H9 (cell line): ENCODE measurements around the gene SOX15. TPM values are rescaled to one million over a fixed set of nuclear protein-coding genes. Genes with fewer than 3 reads are reported as not detected.

Experiments used
- DNase-seq: peaks from one replicate; pipeline ENCODE4 v3.0.0-alpha.2; 2017
- H2AFZ ChIP-seq: one replicate; pipeline ENCODE4 v1.6.1; 2013; ENCODE audit warnings: mild to moderate bottlenecking, low read length, control low read depth, moderate library complexity
- H2AK5ac ChIP-seq: 2 replicates; pipeline ENCODE4 v1.6.1; 2013; ENCODE audit warnings: low read length, control low read depth, mixed read lengths; ENCODE audit not compliant: insufficient read length
- H2BK120ac ChIP-seq: one replicate; pipeline ENCODE4 v1.6.1; 2013; ENCODE audit warnings: low read depth, mild to moderate bottlenecking, low read length, control low read depth, inconsistent platforms; ENCODE audit not compliant: poor library complexity, severe bottlenecking
- H2BK12ac ChIP-seq: 2 replicates; pipeline ENCODE4 v1.6.1; 2013; ENCODE audit warnings: low read length, control low read depth, mixed read lengths, low read depth; ENCODE audit not compliant: insufficient read length
- H2BK15ac ChIP-seq: 2 replicates; pipeline ENCODE4 v1.6.1; 2013; ENCODE audit warnings: low read depth, low read length, control low read depth
- H2BK20ac ChIP-seq: one replicate; pipeline ENCODE4 v1.6.1; 2013; ENCODE audit warnings: low read depth, mild to moderate bottlenecking, low read length, control low read depth, inconsistent platforms; ENCODE audit not compliant: poor library complexity, severe bottlenecking
- H2BK5ac ChIP-seq: 2 replicates; pipeline ENCODE4 v1.6.1; 2013; ENCODE audit warnings: low read length, control low read depth, mixed read lengths; ENCODE audit not compliant: insufficient read length
- H3K14ac ChIP-seq: 2 replicates; pipeline ENCODE4 v1.6.1; 2013; ENCODE audit warnings: low read length, control low read depth; ENCODE audit not compliant: insufficient read depth
- H3K18ac ChIP-seq: 2 replicates; pipeline ENCODE4 v1.6.1; 2013; ENCODE audit warnings: low read depth, mild to moderate bottlenecking, mixed read lengths, low read length, control low read depth; ENCODE audit not compliant: insufficient read length
- H3K23ac ChIP-seq: 2 replicates; pipeline ENCODE4 v1.6.1; 2013; ENCODE audit warnings: low read length, control low read depth, mixed read lengths, low read depth; ENCODE audit not compliant: insufficient read length
- H3K23me2 ChIP-seq: 2 replicates; pipeline ENCODE4 v1.6.1; 2013; ENCODE audit warnings: low read depth, mild to moderate bottlenecking, mixed read lengths, low read length, control low read depth; ENCODE audit not compliant: insufficient read length, poor library complexity, severe bottlenecking
- H3K27ac ChIP-seq: 2 replicates; pipeline ENCODE4 v1.5.1; 2013; ENCODE audit warnings: low read length, control low read depth, mixed read lengths, low read depth; ENCODE audit not compliant: insufficient read length
- H3K27me3 ChIP-seq: 2 replicates; pipeline ENCODE4 v1.6.1; 2013; ENCODE audit warnings: low read length, control low read depth, inconsistent platforms; ENCODE audit not compliant: insufficient read depth
- H3K4ac ChIP-seq: 2 replicates; pipeline ENCODE4 v1.6.1; 2013; ENCODE audit warnings: low read depth, mild to moderate bottlenecking, control low read depth, inconsistent platforms, low read length, moderate library complexity
- H3K4me1 ChIP-seq: 2 replicates; pipeline ENCODE4 v1.6.1; 2013; ENCODE audit warnings: low read length, control low read depth, inconsistent platforms; ENCODE audit not compliant: insufficient read depth
- H3K4me2 ChIP-seq: 2 replicates; pipeline ENCODE4 v1.6.1; 2013; ENCODE audit warnings: low read length, control low read depth, mixed read lengths; ENCODE audit not compliant: insufficient read length, insufficient read depth
- H3K56ac ChIP-seq: 2 replicates; pipeline ENCODE4 v1.6.1; 2013; ENCODE audit warnings: low read depth, mild to moderate bottlenecking, mixed read lengths, low read length, control low read depth; ENCODE audit not compliant: insufficient read length
- H3K79me1 ChIP-seq: 2 replicates; pipeline ENCODE4 v1.6.1; 2013; ENCODE audit warnings: low read depth, mild to moderate bottlenecking, moderate library complexity, low read length, control low read depth, inconsistent platforms; ENCODE audit not compliant: insufficient read depth, poor library complexity, severe bottlenecking
- H3K79me2 ChIP-seq: 2 replicates; pipeline ENCODE4 v1.6.1; 2013; ENCODE audit warnings: low read length, control low read depth, inconsistent platforms; ENCODE audit not compliant: insufficient read depth
- H3K9ac ChIP-seq: 2 replicates; pipeline ENCODE4 v1.6.1; 2013; ENCODE audit warnings: low read length, control low read depth, mixed read lengths; ENCODE audit not compliant: insufficient read length; ENCODE audit errors: extremely low read depth
- H3K9me3 ChIP-seq: one replicate; pipeline ENCODE4 v1.6.1; 2013; ENCODE audit warnings: low read depth, low read length, inconsistent platforms; ENCODE audit not compliant: control insufficient read depth
- H3T11ph ChIP-seq: one replicate; pipeline ENCODE4 v1.6.1; 2013; ENCODE audit warnings: mild to moderate bottlenecking, low read length, control low read depth, inconsistent platforms
- H4K20me1 ChIP-seq: one replicate; pipeline ENCODE4 v1.6.1; 2013; ENCODE audit not compliant: control insufficient read depth, insufficient read length, insufficient read depth
- H4K5ac ChIP-seq: 2 replicates; pipeline ENCODE4 v1.6.1; 2013; ENCODE audit warnings: low read depth, mild to moderate bottlenecking, mixed read lengths, low read length, control low read depth; ENCODE audit not compliant: insufficient read length
- H4K8ac ChIP-seq: replicated peaks from 2 replicates; pipeline ENCODE4 v1.6.1; 2013; ENCODE audit warnings: low read length, control low read depth, mixed read lengths, low read depth; ENCODE audit not compliant: insufficient read length
- H4K91ac ChIP-seq: 2 replicates; pipeline ENCODE4 v1.6.1; 2013; ENCODE audit warnings: low read depth, mild to moderate bottlenecking, moderate library complexity, mixed read lengths, low read length, control low read depth; ENCODE audit not compliant: insufficient read length
- H3K27ac Mint-ChIP-seq, 3 experiments: 2 replicates in 2 of 3; 3 replicates in 1 of 3; pipeline ENCODE4 v1.8.0; 2020 to 2021; ENCODE audit warnings: mixed read lengths in 3 of 3, mild to moderate bottlenecking in 1 of 3, moderate library complexity in 1 of 3
- H3K27me3 Mint-ChIP-seq: 2 replicates; pipeline ENCODE4 v1.8.0; 2021; ENCODE audit warnings: low read depth, mild to moderate bottlenecking, moderate library complexity, mixed read lengths
- H3K36me3 Mint-ChIP-seq, 3 experiments: 2 replicates in 2 of 3; 3 replicates in 1 of 3; pipeline ENCODE4 v1.8.0; 2020 to 2021; ENCODE audit warnings: low read depth in 3 of 3, mixed read lengths in 3 of 3; ENCODE audit not compliant: insufficient read depth in 1 of 3
- H3K4me1 Mint-ChIP-seq, 2 experiments: 2 replicates each; pipeline ENCODE4 v1.8.0; 2020; ENCODE audit warnings: mixed read lengths in 2 of 2
- H3K4me3 Mint-ChIP-seq, 2 experiments: 2 replicates in 1 of 2; 3 replicates in 1 of 2; pipeline ENCODE4 v1.8.0; 2020 to 2021; ENCODE audit warnings: mild to moderate bottlenecking in 2 of 2, mixed read lengths in 2 of 2, moderate library complexity in 1 of 2
- H3K9me3 Mint-ChIP-seq, 2 experiments: 2 replicates in 1 of 2; 3 replicates in 1 of 2; pipeline ENCODE4 v1.8.0; 2020; ENCODE audit warnings: mild to moderate bottlenecking in 2 of 2, mixed read lengths in 2 of 2, moderate library complexity in 1 of 2
- CTCF ChIP-seq: fragments of 200-600 bp; sonication (generic); conservative IDR thresholded peaks from 3 replicates; pipeline ENCODE4 v1.8.0; 2021; ENCODE audit warnings: antibody characterized with exemption, mild to moderate bottlenecking
- WGBS: extraction: QIAGEN DNeasy Blood & Tissue Kit; methylation state at CpG from one replicate; pipeline ENCODE4 v1.1.7; 2013; ENCODE audit warnings: missing lambda C conversion rate, low lambda C conversion rate, mixed read lengths; ENCODE audit not compliant: insufficient read length; ENCODE audit errors: extremely low coverage; 5-methylcytosine and 5-hydroxymethylcytosine counted together
- total RNA-seq: library from RNA; stranded (reverse); gene quantifications from 2 replicates; pipeline ENCODE4 v1.2.1, GENCODE V29; 2021

Gene SOX15
- total RNA-seq, 1 experiment from 2014 or later, result 7.7 TPM

- Histone ChIP-seq H3K9ac (no peak overlapping the region), H2BK15ac (0 out of 2 replicates have a peak overlapping the region, but pooled peaks have one; percentile 93), H3K23me2 (no peaks in the 10 kb centered on the region), H2BK20ac (peak overlapping the region; percentile 12), H2AK5ac (no peak overlapping the region), H3K4ac (no peak overlapping the region), H3K27ac (no peak overlapping the region), H3K4me1 (peaks cover 2% of the 10 kb centered on the region; the same call in 1 of the 2 replicates), H3K14ac (no peak overlapping the region), H3K23ac (no peak overlapping the region), H3K79me2 (no peaks in the 10 kb centered on the region), H3T11ph (no peak overlapping the region), H2AFZ (no peak overlapping the region), H3K79me1 (no peaks in the 10 kb centered on the region), H4K5ac (no peak overlapping the region), H2BK5ac (no peak overlapping the region), H3K9me3 (no peaks in the 10 kb centered on the region), H2BK12ac (no peak overlapping the region), H3K27me3 (no peaks in the 10 kb centered on the region), H4K8ac (no peak overlapping the region), H4K91ac (no peak overlapping the region), H3K18ac (no peak overlapping the region), H3K56ac (no peak overlapping the region), H4K20me1 (no peaks in the 10 kb centered on the region), H2BK120ac (no peak overlapping the region), H3K4me2 (no peak overlapping the region)
- Mint-ChIP-seq H3K9me3 (no peaks in the 10 kb centered on the region; a peak in 1 of 5 replicates), H3K36me3 (no peaks in the 10 kb centered on the region), H3K27ac (no peak overlapping the region), H3K27me3 (peaks cover 3% of the 10 kb centered on the region; the same call in 1 of the 2 replicates), H3K4me3 (no peak overlapping the region), H3K4me1 (peaks cover 26 to 35% of the 10 kb centered on the region in 2 experiments)
- no peak for TF ChIP-seq CTCF
- peak; percentile 36 for DNase-seq
- no CpG with 5 or more reads among the region's 5 CpGs for WGBS
Measured at GRCh38 chr17:7636163-7636562, 46.3 kb upstream of the SOX15 start.
